NAMALWA (cell line): ENCODE data around the gene ZMIZ1.
A peak's percentile ranks its signal among the peaks of the same experiment; 100 is the strongest.

Experiments
- DNase-seq: peaks from one replicate; pipeline ENCODE4 v3.0.0-alpha.2; 2015; ENCODE audit warnings: low spot score

Gene ZMIZ1, protein sequence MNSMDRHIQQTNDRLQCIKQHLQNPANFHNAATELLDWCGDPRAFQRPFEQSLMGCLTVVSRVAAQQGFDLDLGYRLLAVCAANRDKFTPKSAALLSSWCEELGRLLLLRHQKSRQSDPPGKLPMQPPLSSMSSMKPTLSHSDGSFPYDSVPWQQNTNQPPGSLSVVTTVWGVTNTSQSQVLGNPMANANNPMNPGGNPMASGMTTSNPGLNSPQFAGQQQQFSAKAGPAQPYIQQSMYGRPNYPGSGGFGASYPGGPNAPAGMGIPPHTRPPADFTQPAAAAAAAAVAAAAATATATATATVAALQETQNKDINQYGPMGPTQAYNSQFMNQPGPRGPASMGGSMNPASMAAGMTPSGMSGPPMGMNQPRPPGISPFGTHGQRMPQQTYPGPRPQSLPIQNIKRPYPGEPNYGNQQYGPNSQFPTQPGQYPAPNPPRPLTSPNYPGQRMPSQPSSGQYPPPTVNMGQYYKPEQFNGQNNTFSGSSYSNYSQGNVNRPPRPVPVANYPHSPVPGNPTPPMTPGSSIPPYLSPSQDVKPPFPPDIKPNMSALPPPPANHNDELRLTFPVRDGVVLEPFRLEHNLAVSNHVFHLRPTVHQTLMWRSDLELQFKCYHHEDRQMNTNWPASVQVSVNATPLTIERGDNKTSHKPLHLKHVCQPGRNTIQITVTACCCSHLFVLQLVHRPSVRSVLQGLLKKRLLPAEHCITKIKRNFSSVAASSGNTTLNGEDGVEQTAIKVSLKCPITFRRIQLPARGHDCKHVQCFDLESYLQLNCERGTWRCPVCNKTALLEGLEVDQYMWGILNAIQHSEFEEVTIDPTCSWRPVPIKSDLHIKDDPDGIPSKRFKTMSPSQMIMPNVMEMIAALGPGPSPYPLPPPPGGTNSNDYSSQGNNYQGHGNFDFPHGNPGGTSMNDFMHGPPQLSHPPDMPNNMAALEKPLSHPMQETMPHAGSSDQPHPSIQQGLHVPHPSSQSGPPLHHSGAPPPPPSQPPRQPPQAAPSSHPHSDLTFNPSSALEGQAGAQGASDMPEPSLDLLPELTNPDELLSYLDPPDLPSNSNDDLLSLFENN

DNA sequence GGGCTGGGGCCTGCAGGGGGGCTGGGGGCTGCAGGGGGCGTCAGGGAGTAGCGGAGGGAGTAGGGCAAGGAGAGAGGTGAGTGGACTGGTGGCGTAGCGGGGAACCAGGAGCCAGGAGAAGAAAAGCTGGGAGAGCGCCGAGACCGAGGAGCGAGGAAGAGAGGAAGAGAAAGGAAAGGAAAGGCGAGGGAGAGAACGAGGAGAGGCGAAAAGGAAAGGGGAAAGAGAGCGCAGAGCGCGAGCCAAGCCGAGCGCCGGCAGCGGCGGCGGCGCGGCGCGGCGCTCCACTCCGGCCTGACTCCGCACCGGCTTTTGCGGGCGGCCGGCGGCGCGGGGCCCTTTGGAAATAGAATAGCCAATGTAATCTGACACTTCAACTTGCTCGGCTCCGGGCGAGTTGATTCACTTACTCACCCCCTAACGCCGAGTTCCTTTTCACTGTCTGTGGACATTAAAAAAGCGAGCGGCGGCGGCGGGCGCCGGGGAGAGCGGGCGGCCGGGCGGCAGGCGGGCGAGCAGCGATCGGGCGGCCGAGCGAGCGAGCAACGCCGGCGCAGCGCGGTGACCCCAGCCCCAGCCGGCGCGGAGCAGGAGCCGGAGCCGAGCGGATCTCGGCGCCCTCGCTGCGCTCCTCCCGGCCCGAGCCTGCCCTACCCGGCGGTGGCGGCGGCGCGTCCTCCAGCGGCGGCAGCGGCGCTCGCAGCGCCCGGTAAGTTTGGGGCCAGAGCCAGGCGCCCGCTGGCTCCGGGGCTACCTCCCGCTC, at the start of gene ZMIZ1:
TSS of gene ZMIZ1 (plus strand) at position 405 of the 763 bp plus-strand sequence. CDS start 132,667 bp downstream, outside the sequence.
- DNase-seq = peak; percentile 77

- DNase-seq = no peak
Measured at GRCh38 chr10:79019441-79020014, 49.2 kb upstream of the ZMIZ1 start.

- no peak for DNase-seq
Measured at GRCh38 chr10:79020015-79020491, 48.7 kb upstream of the ZMIZ1 start.

DNA sequence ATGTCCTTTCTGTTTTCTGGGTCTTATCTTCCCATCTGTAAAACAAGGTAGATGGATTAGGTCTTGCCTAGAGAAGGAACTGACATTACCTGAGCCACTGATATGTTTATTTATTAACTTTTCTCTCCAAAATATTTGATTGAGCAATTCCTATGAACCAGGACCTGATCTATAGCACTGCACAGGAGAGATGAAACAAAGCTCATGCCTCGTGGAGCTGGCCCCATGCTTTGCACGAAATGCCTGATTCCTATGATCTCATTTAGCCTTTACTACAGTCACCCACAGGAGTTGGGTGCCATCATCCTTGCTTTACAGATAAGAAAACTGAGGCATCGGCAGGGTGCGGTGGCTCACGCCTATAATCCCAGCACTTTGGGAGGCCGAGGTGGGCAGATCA, 48.2 kb upstream of the ZMIZ1 start:
- DNase-seq = no peak

GRCh38 chr10:79021331-79021907, 47.3 kb upstream of the ZMIZ1 start:
- DNase-seq = no peak

DNA sequence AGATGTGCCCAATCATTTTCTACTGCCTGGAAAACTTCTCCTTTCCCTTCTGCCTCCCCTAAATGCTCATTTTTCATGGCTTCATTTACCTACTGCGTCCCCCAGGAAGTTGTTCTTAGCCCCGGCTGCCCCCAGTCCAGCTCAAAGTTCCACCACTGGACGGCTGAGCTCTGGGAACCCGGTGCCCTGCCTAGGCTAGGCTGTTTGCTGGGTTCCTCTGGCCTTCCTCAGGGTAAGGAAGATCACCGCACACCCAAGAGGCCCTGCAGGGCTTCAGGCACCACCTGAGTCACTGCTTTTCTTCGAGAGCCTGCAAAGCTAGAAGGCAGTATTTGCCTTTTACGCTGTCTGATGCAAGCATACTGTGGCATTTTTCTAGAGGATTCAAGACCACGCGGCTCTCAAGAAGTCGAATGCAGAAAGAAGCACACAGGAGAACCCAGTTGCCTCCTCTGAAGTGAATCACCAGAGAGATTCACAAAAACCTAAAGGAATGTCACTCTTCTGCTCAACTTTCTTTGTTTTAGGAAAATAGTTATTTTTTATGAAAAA, 46.7 kb upstream of the ZMIZ1 start:
- DNase-seq = no peak

DNA sequence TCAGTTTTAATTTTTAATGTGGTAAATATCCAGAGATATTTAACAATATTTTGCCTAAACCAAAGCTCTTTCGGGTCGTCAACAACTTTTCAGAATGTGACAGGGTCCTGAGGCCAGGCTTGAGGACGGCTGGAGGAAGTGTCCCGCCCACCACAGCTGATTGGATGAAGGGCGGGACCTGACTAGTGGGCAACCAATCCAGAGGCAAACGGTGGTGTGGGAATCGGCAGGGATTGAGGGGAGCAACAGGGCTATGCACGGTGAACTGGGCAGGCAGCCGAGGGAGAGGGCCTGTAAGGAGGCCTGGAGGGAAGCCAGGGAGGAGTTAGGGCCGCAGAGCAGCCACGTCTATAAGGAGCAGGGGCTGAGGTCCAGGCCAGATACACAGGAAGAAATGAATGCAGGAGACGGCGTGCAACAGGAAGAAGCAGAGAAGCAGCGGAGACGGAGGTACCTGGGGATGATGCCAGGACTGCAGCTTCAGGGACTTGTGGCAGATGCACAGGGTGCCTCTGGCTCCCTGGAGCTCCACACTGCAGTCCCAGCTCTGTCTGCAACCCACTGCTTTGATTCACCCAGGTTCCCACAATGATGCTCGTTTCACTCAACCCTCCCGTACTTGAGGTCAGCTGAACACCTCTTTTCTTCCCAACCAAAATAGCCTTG, 46.1 kb upstream of the ZMIZ1 start:
- peak; percentile 56 for DNase-seq

GRCh38 chr10:79023240-79024162, 45.3 kb upstream of the ZMIZ1 start:
- DNase-seq = peak; percentile 53

GRCh38 chr10:79024296-79024695, 44.5 kb upstream of the ZMIZ1 start:
- DNase-seq = no peak

- no peak for DNase-seq
Measured at GRCh38 chr10:79024720-79025198, 44.0 kb upstream of the ZMIZ1 start.

GRCh38 chr10:79025199-79025832, 43.5 kb upstream of the ZMIZ1 start:
- no peak for DNase-seq

GRCh38 chr10:79026341-79026761, 42.4 kb upstream of the ZMIZ1 start:
- DNase-seq = no peak

DNA sequence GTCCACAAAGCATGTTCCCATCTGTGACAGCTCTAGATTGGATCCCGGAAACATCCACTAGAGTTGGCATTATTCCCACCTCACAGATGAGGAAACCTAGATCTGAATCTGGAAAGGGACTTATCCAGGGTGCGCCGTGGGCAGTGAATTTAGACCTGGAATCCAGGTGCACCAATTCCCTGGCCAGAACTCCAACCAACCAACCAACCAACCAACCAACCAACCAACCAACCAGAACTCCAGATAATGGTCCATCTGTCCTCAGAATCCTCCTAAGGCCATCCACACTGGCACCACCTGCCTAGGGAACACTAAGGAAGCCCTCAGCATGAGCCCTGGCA, 42.0 kb upstream of the ZMIZ1 start:
- no peak for DNase-seq

- no peak for DNase-seq
Measured at GRCh38 chr10:79027147-79028055, 41.4 kb upstream of the ZMIZ1 start.

GRCh38 chr10:79028056-79028430, 40.7 kb upstream of the ZMIZ1 start:
- no peak for DNase-seq

GRCh38 chr10:79028451-79029010, 40.2 kb upstream of the ZMIZ1 start:
- no peak for DNase-seq
